ENCODE results near the gene CACNA1A.
"Not testable (repeated sequence)": the region's sequence is repeated elsewhere in the genome, so short reads cannot be mapped to it uniquely, and the experiment has no call there.

The CACNA1A gene

GRCh38 chr19:13267889-13268288 is 238.4 kb downstream of the CACNA1A start:
- DNase-seq, result no peak

- no peak for DNase-seq
Measured at GRCh38 chr19:13267131-13267530, 239.1 kb downstream of the CACNA1A start.

- no peak for DNase-seq
Measured at GRCh38 chr19:13262450-13262849, 243.8 kb downstream of the CACNA1A start.

GRCh38 chr19:13260883-13261653 is 245.2 kb downstream of the CACNA1A start:
- DNase-seq, result no peak

- no peak for DNase-seq
Measured at GRCh38 chr19:13256918-13257317, 249.4 kb downstream of the CACNA1A start.

GRCh38 chr19:13256398-13256797 is 249.9 kb downstream of the CACNA1A start:
- not testable (repeated sequence) for DNase-seq

GRCh38 chr19:13255719-13256059 is 250.6 kb downstream of the CACNA1A start:
- no peak for DNase-seq

GRCh38 chr19:13255041-13255718 is 251.1 kb downstream of the CACNA1A start:
- no peak for DNase-seq

- no peak for DNase-seq
Measured at GRCh38 chr19:13252569-13253335, 253.5 kb downstream of the CACNA1A start.

GRCh38 chr19:13244920-13245319 is 261.4 kb downstream of the CACNA1A start:
- DNase-seq, result no peak

GRCh38 chr19:13241231-13242104 is 264.8 kb downstream of the CACNA1A start:
- DNase-seq, result no peak

- no peak for DNase-seq
Measured at GRCh38 chr19:13240312-13241022, 265.8 kb downstream of the CACNA1A start.

- no peak for DNase-seq
Measured at GRCh38 chr19:13238891-13239534, 267.3 kb downstream of the CACNA1A start.

- DNase-seq, result no peak
Measured at GRCh38 chr19:13234518-13234917, 271.8 kb downstream of the CACNA1A start.

- DNase-seq, result no peak
Measured at GRCh38 chr19:13231663-13232062, 274.6 kb downstream of the CACNA1A start.

GRCh38 chr19:13229246-13229645 is 277.0 kb downstream of the CACNA1A start:
- DNase-seq, result no peak

GRCh38 chr19:13228561-13228960 is 277.7 kb downstream of the CACNA1A start:
- no peak for DNase-seq

- no peak for DNase-seq
Measured at GRCh38 chr19:13226983-13227382, 279.3 kb downstream of the CACNA1A start.

- DNase-seq, result no peak
Measured at GRCh38 chr19:13225973-13226865, 280.1 kb downstream of the CACNA1A start.

- DNase-seq, result no peak
Measured at GRCh38 chr19:13225085-13225484, 281.2 kb downstream of the CACNA1A start.

GRCh38 chr19:13220847-13221246 is 285.4 kb downstream of the CACNA1A start:
- DNase-seq, result no peak
